ENCODE measurements around the gene CFDP1. TPM values are rescaled to one million over a fixed set of nuclear protein-coding genes. Genes with fewer than 3 reads are reported as not detected.

CFDP1 gene
- total RNA-seq, 1 donor from 2014 or later: 65.7 TPM

DNA sequence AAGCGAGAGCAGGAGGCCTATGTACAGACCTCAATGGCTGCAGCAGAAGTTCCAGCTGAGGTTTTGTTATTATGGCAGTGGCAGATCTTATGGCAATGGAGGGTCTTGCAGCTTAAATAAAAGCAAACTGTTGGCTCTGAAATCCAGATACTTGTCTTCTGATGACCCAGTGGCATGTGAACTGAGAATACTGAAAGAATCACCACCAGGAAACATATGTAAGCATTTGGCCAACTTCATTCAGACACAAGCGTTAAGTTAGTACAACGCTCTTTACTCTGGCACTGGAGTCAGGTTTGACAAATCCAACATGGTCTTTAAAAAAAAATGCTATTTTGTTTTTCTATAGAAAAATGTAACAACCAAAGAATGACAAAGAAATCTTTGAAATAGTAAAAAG, 70.5 kb downstream of the CFDP1 start:
- Mint-ChIP-seq H3K9me3 (ENCODE audit: unreplicated experiment) (no peaks in the 10 kb centered on the region), H3K27me3 (ENCODE audit: unreplicated experiment) (no peaks in the 10 kb centered on the region), H3K27ac (ENCODE audit: unreplicated experiment) (no peak overlapping the region), H3K4me3 (ENCODE audit: unreplicated experiment) (no peak overlapping the region), H3K4me1 (ENCODE audit: unreplicated experiment) (peaks cover 17% of the 10 kb centered on the region), H3K36me3 (ENCODE audit: low read depth, unreplicated experiment) (peaks cover 5% of the 10 kb centered on the region)
- no peak for DNase-seq (ENCODE audit: low spot score)
- TF ChIP-seq, protein P1, sequence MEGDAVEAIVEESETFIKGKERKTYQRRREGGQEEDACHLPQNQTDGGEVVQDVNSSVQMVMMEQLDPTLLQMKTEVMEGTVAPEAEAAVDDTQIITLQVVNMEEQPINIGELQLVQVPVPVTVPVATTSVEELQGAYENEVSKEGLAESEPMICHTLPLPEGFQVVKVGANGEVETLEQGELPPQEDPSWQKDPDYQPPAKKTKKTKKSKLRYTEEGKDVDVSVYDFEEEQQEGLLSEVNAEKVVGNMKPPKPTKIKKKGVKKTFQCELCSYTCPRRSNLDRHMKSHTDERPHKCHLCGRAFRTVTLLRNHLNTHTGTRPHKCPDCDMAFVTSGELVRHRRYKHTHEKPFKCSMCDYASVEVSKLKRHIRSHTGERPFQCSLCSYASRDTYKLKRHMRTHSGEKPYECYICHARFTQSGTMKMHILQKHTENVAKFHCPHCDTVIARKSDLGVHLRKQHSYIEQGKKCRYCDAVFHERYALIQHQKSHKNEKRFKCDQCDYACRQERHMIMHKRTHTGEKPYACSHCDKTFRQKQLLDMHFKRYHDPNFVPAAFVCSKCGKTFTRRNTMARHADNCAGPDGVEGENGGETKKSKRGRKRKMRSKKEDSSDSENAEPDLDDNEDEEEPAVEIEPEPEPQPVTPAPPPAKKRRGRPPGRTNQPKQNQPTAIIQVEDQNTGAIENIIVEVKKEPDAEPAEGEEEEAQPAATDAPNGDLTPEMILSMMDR (IDR thresholded peaks at IDR 0.05; ENCODE audit: unreplicated experiment): no peak

DNA sequence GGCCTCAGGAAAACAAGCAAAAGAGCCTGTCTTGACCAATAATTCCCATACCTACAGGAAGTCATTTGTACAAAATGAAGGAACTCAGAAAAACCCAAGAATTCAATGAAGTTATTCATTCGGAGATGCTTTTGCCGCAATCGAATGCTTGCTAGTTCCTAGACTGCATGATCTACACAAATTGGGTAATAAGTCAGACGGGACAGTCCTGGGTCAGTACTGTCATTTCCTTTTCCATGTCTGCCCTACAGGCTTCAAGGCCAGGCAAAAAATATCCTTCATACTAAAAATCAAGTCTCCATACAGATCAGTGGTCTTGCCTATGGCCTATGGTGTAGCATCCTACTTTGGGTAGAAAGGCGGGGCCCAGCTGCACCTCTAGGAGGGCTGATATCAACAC, 71.4 kb downstream of the CFDP1 start:
- Mint-ChIP-seq H3K4me3 (ENCODE audit: unreplicated experiment) (no peak overlapping the region), H3K9me3 (ENCODE audit: unreplicated experiment) (no peaks in the 10 kb centered on the region), H3K27me3 (ENCODE audit: unreplicated experiment) (no peaks in the 10 kb centered on the region), H3K36me3 (ENCODE audit: low read depth, unreplicated experiment) (peaks cover 5% of the 10 kb centered on the region), H3K27ac (ENCODE audit: unreplicated experiment) (peak overlapping the region; percentile 72), H3K4me1 (ENCODE audit: unreplicated experiment) (peaks cover 17% of the 10 kb centered on the region)
- TF ChIP-seq, protein P1 (IDR thresholded peaks at IDR 0.05; ENCODE audit: unreplicated experiment): no peak
- no peak for DNase-seq (ENCODE audit: low spot score)

DNA sequence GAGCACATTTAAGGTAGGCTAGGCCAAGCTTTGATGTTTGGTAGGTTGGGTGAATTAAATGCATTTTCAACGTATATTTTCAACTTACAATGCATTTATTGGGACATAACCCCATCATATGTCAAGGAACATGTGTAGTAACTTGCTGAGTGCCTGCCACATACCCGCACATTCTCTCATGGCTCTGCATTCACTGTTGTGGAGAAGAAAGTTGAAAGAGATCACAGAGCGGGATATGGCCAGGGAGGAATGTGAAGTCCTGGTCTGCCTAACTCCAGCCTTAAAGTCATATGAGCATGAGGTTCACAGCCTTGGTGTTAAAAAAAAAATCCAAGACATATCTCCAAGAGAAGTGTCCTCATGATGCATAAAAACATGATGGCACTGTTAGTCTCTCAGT, 79.1 kb downstream of the CFDP1 start:
- Mint-ChIP-seq H3K4me3 (ENCODE audit: unreplicated experiment) (no peak overlapping the region), H3K27ac (ENCODE audit: unreplicated experiment) (peak overlapping the region; percentile 76), H3K27me3 (ENCODE audit: unreplicated experiment) (peaks cover 2% of the 10 kb centered on the region), H3K36me3 (ENCODE audit: low read depth, unreplicated experiment) (peaks cover 3% of the 10 kb centered on the region), H3K4me1 (ENCODE audit: unreplicated experiment) (peaks cover 4% of the 10 kb centered on the region), H3K9me3 (ENCODE audit: unreplicated experiment) (no peaks in the 10 kb centered on the region)
- TF ChIP-seq, protein P1 (IDR thresholded peaks at IDR 0.05; ENCODE audit: unreplicated experiment): no peak
- no peak for DNase-seq (ENCODE audit: low spot score)

DNA sequence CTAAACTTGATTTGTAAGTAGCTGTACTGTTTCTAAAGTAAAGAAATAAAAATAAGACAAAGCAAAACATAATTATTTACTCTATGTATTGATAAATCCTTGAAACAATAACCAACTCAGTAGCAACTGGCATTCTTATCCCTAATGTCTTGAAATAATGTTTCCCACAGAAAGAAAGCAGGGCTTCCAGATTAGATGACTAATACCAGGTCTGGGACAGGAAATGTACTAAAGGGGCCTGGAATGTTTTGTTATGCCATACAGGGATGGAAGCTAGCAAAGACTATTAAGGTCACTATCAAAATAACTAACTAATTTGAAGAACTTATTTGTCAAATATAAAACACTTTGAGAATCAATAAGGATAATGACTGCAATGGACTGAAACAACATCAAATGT, 82.1 kb downstream of the CFDP1 start:
- H3K27me3 Mint-ChIP-seq (ENCODE audit: unreplicated experiment): peaks cover 2% of the 10 kb centered on the region
- H3K27ac Mint-ChIP-seq (ENCODE audit: unreplicated experiment): peak overlapping the region; percentile 87
- H3K4me1 Mint-ChIP-seq (ENCODE audit: unreplicated experiment): peaks cover 4% of the 10 kb centered on the region
- no peak overlapping the region for H3K4me3 Mint-ChIP-seq (ENCODE audit: unreplicated experiment)
- no peak for DNase-seq (ENCODE audit: low spot score)
- TF ChIP-seq, protein P1 (IDR thresholded peaks at IDR 0.05; ENCODE audit: unreplicated experiment): no peak
- no peaks in the 10 kb centered on the region for H3K9me3 Mint-ChIP-seq (ENCODE audit: unreplicated experiment)
- H3K36me3 Mint-ChIP-seq (ENCODE audit: low read depth, unreplicated experiment): peaks cover 7% of the 10 kb centered on the region

DNA sequence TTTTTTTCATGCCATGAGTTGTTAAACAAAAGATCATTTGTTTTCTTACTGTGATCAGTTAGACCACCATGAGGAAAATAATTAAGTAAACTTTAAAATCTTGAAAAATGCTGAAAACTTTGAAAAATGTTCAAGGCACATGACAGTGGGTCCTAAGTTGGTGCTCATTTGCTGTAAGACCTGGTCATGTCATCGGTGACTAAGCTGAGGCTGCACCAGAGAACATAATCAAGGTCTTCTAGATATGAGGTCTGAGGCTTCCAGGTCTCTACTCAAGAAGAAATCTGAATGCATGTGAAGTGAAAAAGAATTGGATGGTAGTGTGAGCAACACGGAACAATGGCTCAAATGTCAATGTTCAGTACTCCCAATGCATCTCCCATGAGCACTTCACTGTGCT, 87.6 kb downstream of the CFDP1 start:
- peak overlapping the region; percentile 9 for H3K27ac Mint-ChIP-seq (ENCODE audit: unreplicated experiment)
- H3K4me1 Mint-ChIP-seq (ENCODE audit: unreplicated experiment): peaks cover 35% of the 10 kb centered on the region

More for the DNA sequence above, 87.6 kb downstream of the CFDP1 start:
- DNase-seq (ENCODE audit: low spot score): no peak
- Mint-ChIP-seq H3K36me3 (ENCODE audit: low read depth, unreplicated experiment) (peaks cover 6% of the 10 kb centered on the region), H3K4me3 (ENCODE audit: unreplicated experiment) (no peak overlapping the region), H3K27me3 (ENCODE audit: unreplicated experiment) (peaks cover 2% of the 10 kb centered on the region), H3K9me3 (ENCODE audit: unreplicated experiment) (no peaks in the 10 kb centered on the region)
- TF ChIP-seq, protein P1 (IDR thresholded peaks at IDR 0.05; ENCODE audit: unreplicated experiment): no peak
